Retinal pigment epithelial cell (primary cell): Measurements from ENCODE around the gene PRDM5.
A peak's percentile ranks its signal among the peaks of the same experiment; 100 is the strongest.

Source experiments
- DNase-seq: peaks from one replicate; pipeline ENCODE4 v3.0.0-alpha.2; 2010; ENCODE audit warnings: low read depth
- H3K4me3 ChIP-seq: 2 replicates; pipeline ENCODE4 v1.5.1; 2011; ENCODE audit warnings: mild to moderate bottlenecking, low read length, control low read depth, moderate library complexity
- TF ChIP-seq, protein P1 (sequence below): conservative IDR thresholded peaks from 2 replicates; pipeline ENCODE4 v1.5.1; 2011; ENCODE audit warnings: low read depth, low read length, control low read depth, inconsistent platforms

PRDM5 gene

DNA sequence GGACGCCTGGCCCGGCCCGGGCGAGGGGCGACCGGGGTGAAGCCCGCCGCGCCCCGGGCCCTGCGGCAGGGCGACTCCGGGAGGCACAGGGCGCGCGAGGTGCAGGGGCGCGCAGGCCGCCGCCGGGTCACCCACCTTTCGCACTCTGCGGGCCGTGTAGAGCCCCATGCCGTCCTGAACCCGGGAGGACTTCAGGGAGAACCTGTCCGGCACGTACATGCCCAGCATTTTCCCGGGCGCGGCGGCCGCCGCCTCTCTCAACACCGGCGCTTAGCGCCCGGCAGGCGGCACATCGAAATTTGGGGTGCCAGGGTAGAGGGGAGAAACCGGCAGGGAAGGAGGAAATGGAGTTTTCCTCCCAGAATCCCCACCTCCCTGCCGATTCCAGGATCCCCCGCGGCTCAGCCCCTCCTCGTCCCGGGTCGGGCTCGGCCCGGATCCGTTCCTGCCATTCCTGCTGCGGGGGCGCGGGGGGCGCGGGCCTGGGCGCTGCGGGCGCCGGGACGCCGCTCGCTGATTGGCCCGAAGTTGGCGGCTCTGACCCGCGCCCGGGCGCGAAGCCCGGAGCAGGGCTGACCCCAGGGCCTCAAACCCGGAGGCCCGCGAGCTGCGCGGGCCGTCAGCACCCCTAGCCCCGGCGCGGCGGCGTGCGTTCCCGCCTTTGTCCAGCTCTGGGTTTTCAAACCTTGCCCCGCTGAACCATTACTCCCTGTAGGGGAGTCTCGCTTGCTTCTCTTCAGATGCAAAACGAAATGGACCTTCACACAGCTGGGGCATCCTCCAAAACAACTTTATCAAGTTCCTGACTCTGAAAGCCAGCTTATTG is at the start of gene PRDM5:
PRDM5 (minus strand) TSS at position 346 of the 826 bp plus-strand sequence; CDS start at position 228, 118 bp downstream.
- H3K4me3 ChIP-seq: peak within 1 kb of the TSS; percentile 77
- peak; percentile 13 for DNase-seq
- TF ChIP-seq, protein P1, sequence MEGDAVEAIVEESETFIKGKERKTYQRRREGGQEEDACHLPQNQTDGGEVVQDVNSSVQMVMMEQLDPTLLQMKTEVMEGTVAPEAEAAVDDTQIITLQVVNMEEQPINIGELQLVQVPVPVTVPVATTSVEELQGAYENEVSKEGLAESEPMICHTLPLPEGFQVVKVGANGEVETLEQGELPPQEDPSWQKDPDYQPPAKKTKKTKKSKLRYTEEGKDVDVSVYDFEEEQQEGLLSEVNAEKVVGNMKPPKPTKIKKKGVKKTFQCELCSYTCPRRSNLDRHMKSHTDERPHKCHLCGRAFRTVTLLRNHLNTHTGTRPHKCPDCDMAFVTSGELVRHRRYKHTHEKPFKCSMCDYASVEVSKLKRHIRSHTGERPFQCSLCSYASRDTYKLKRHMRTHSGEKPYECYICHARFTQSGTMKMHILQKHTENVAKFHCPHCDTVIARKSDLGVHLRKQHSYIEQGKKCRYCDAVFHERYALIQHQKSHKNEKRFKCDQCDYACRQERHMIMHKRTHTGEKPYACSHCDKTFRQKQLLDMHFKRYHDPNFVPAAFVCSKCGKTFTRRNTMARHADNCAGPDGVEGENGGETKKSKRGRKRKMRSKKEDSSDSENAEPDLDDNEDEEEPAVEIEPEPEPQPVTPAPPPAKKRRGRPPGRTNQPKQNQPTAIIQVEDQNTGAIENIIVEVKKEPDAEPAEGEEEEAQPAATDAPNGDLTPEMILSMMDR: peak; percentile 28

DNA sequence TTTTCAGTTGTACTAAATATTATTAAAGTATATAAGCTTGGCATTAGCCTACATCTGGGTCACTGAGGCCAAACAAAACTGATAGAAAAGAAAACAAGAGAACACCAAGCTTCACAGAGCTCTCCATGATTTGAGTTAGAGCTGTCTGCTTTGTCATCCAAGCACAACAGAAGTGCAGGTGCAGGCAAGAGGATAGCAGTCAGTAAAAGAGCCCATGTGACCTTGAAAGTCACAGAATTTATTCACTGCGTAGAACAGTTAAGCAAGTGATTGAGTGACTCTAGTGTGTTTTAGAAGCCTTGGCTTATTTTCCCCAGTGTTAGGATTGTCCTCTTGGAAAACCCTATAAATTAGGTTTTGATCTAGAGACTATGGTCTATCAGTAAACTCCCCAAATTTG is 49.4 kb upstream of the PRDM5 start:
- no peak for DNase-seq
- no peak overlapping the region for H3K4me3 ChIP-seq
- TF ChIP-seq, protein P1: no peak

DNA sequence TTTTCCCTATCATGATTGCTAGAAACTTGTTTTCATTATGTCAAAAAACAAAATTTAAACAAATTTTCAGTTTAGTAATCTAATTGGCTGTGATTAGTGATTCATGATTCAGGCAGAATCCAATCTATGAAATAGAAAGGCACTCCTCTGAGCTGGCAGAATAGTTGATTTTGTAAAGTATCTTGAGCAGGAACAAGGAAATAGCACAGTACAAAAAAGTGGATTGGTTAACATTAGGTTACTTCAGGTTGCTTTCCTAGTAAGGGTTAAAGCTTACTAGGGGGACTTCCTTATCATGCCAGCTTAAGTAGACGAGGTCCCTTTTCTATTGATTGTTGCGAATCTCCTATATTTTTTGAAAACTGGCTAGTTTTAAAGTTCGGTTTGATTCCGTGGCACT is 43.4 kb upstream of the PRDM5 start:
- no peak overlapping the region for H3K4me3 ChIP-seq
- TF ChIP-seq, protein P1: no peak
- no peak for DNase-seq

DNA sequence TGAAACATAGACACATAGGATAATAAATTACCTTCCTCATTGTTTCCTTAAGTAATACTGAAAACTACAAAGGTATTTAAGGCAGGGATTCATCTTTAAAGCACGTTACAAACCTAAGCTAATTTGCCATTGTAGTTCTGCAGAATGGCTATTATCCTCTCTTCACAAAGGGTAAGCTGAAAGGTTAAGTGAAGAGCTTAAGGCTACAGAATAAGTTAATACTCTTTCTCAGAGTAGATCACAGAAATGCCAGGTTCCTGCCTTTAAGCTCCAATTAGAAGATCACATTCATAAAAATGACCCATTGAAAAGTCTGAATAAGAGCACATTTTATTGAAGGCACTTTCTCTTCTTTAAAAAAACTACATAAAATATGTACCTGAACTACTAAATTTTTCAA is 42.1 kb upstream of the PRDM5 start:
- no peak for DNase-seq
- H3K4me3 ChIP-seq: no peak overlapping the region
- TF ChIP-seq, protein P1: no peak

DNA sequence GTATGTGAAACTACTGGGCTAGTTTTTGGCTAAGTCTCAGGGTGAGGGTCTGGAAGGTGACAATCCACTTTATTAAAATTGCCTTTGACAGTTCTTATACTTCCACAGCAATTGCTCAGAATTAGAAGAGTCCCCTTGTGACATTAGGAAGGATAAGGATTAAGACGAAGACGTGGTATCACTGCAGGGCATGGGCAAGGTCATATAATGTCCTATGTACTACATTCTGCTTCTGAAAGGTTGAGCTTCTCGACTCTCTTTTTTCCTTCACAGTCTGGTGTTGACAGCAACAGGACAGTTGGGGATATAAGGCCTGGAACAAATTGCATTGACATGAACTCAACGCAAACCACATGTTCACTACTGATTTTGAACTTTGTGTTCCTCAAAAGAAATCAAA is 40.9 kb upstream of the PRDM5 start:
- DNase-seq: no peak
- TF ChIP-seq, protein P1: no peak
- H3K4me3 ChIP-seq: no peak overlapping the region

DNA sequence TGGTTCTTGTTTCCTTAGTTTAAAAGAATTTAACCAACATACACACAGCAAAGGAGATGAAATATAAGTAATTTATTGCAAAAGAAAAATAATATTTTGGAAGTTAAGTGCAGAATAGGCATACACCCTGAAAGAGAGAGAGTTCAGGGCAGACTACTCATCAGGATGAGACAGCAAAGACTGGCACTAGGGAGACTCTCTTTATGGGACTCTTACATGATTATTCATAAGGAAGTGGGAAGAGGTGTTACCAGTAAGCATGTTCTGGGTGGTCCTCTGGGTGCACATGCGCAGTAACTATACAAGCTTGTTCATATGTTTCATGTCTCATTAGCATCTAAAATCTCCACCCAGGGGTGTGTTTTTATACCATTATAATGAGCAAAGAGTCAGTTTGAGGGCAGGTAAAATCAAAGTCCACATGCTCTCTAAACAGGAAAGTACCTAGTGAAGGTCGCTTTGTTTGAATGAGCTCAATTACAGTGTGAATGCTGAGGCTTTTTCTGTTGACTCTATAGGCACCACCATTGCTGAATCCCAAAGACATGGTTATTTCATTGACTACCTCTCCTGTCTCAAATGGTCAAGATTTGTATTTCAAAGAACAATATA is 38.2 kb upstream of the PRDM5 start:
- H3K4me3 ChIP-seq: no peak overlapping the region
- TF ChIP-seq, protein P1: no peak
- no peak for DNase-seq

DNA sequence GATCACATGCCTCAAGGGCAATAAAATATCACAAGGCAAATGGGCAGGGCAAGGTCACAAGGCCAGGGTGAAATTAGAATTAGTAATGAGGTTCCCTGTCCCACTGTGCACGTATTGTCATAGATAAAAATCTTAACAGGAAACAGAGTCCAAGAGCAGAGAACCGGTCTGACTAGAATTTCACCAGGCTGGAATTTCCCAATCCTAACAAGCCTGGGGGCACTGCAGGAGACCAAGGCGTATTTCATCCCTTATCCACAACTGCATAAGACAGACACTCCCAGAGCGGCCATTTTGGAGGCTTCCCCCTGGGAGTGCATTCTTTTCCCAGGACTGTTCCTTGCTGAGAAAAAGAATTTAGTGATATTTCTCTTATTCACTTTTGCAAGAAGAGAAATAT is 25.9 kb upstream of the PRDM5 start:
- DNase-seq: no peak
- H3K4me3 ChIP-seq: no peak overlapping the region
- TF ChIP-seq, protein P1: no peak
